Measurements from ENCODE around the gene DCP1B. TPM values are rescaled to one million over a fixed set of nuclear protein-coding genes. Genes with fewer than 3 reads are reported as not detected.

Gene DCP1B
- total RNA-seq, 3 donors from 2014 or later: 12.2 to 20.8 (median 18.0) TPM

GRCh38 chr12:1906579-1906978 is 97.7 kb downstream of the DCP1B start:
- no peak for DNase-seq (ENCODE audit: low spot score in 2 of 2)
- Histone ChIP-seq H3K36me3 (no peaks in the 10 kb centered on the region), H3K27me3 (peaks cover 0 to 8% of the 10 kb centered on the region in 2 donors), H3K4me1 (no peaks in the 10 kb centered on the region), H3K4me3 (no peak overlapping the region), H3K9me3 (peaks cover 0 to 36% of the 10 kb centered on the region in 2 donors), H3K27ac (no peak overlapping the region)
- intact Hi-C loops (cut with DNase I; ENCODE audit: low total_unique reads): no loop called here
- TF ChIP-seq, protein P1, sequence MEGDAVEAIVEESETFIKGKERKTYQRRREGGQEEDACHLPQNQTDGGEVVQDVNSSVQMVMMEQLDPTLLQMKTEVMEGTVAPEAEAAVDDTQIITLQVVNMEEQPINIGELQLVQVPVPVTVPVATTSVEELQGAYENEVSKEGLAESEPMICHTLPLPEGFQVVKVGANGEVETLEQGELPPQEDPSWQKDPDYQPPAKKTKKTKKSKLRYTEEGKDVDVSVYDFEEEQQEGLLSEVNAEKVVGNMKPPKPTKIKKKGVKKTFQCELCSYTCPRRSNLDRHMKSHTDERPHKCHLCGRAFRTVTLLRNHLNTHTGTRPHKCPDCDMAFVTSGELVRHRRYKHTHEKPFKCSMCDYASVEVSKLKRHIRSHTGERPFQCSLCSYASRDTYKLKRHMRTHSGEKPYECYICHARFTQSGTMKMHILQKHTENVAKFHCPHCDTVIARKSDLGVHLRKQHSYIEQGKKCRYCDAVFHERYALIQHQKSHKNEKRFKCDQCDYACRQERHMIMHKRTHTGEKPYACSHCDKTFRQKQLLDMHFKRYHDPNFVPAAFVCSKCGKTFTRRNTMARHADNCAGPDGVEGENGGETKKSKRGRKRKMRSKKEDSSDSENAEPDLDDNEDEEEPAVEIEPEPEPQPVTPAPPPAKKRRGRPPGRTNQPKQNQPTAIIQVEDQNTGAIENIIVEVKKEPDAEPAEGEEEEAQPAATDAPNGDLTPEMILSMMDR (IDR thresholded peaks at IDR 0.05): no peak
- no peak for TF ChIP-seq POLR2A (IDR thresholded peaks at IDR 0.05)
- no peak for TF ChIP-seq POLR2AphosphoS5 (IDR thresholded peaks at IDR 0.05)

- Histone ChIP-seq H3K27me3 (peaks cover 0 to 6% of the 10 kb centered on the region in 2 donors), H3K4me1 (no peaks in the 10 kb centered on the region), H3K27ac (no peak overlapping the region), H3K36me3 (no peaks in the 10 kb centered on the region), H3K9me3 (peaks cover 0 to 36% of the 10 kb centered on the region in 2 donors), H3K4me3 (no peak overlapping the region)
- no peak for DNase-seq (ENCODE audit: low spot score in 2 of 2)
- TF ChIP-seq POLR2A (IDR thresholded peaks at IDR 0.05) (no peak), POLR2AphosphoS5 (IDR thresholded peaks at IDR 0.05) (no peak)
- TF ChIP-seq, protein P1 (IDR thresholded peaks at IDR 0.05): no peak
- intact Hi-C loops (cut with DNase I; ENCODE audit: low total_unique reads): no loop called here
Observed at GRCh38 chr12:1904875-1905274, 99.4 kb downstream of the DCP1B start.

DNA sequence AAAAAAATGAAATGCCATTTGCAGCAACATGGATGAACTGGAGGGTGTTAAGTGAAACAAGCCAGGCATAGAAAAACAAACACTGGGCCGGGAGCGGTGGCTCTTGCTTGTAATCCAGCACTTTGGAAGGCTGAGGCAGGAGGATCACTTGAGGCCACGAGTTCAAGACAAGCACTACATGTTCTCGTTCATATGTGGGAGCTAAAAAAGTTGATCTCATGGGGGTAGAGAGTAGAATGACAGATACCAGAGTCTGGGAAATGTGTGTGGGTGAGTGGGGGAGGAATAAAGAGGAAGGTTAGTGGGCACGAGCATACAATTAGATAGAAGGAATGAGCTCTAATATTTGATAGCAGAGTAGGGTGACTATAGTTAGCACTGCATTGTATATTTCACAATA is 107.3 kb downstream of the DCP1B start:
- H3K36me3 ChIP-seq: no peaks in the 10 kb centered on the region
- H3K4me3 ChIP-seq: no peak overlapping the region
- no peaks in the 10 kb centered on the region for H3K27me3 ChIP-seq
- no peaks in the 10 kb centered on the region for H3K4me1 ChIP-seq
- intact Hi-C loops (cut with DNase I; ENCODE audit: low total_unique reads): no loop called here
- no peak overlapping the region for H3K27ac ChIP-seq
- TF ChIP-seq POLR2AphosphoS5 (IDR thresholded peaks at IDR 0.05): no peak
- TF ChIP-seq, protein P1 (IDR thresholded peaks at IDR 0.05): no peak
- TF ChIP-seq POLR2A (IDR thresholded peaks at IDR 0.05): no peak
- H3K9me3 ChIP-seq: peaks cover 0 to 16% of the 10 kb centered on the region in 2 donors
- no peak for DNase-seq (ENCODE audit: low spot score in 2 of 2)

Other genes starting within 250 kb of the DCP1B start
- gene LRTM2, start 183.9 kb downstream of the DCP1B start, total RNA-seq: not detected
- gene CACNA2D4, start 85.8 kb downstream of the DCP1B start, total RNA-seq: 10 to 100 TPM in 1 of 3 donors, 1 to 10 TPM in 2; 3.2 to 10.2 (median 3.3) TPM
- 10 to 100 TPM in 1 of 3 donors, 1 to 10 TPM in 2; 2.6 to 11.8 (median 9.5) TPM for gene CACNA1C, start 48.5 kb upstream of the DCP1B start, total RNA-seq

Measured in breast epithelium (tissue), 4 donors.